Ovary (tissue), 9 donors: Measurements from ENCODE around the gene DNAJB9. TPM values are rescaled to one million over a fixed set of nuclear protein-coding genes. Genes with fewer than 3 reads are reported as not detected.
A peak's percentile ranks its signal among the peaks of the same experiment; 100 is the strongest.

Experiments used
- DNase-seq, 5 donors: peaks; one replicate each; pipeline ENCODE4 v3.0.0-alpha.2; 2019 to 2020
- H3K27ac ChIP-seq, 2 donors: fragments of 200-600 bp; one replicate each; pipeline versions ENCODE4 v1.5.1 to v1.8.0; 2019 to 2022
- H3K27me3 ChIP-seq: fragments of 200-600 bp; one replicate; pipeline ENCODE4 v1.8.0; 2022
- H3K36me3 ChIP-seq: fragments of 200-600 bp; sonication (generic); one replicate; pipeline ENCODE4 v1.5.1; 2019
- H3K4me1 ChIP-seq: one replicate; pipeline ENCODE4 v1.8.1; 2013; ENCODE audit warnings: mild to moderate bottlenecking, moderate library complexity; ENCODE audit not compliant: insufficient read depth
- H3K4me3 ChIP-seq: fragments of 200-600 bp; sonication (generic); one replicate; pipeline ENCODE4 v1.5.1; 2017
- H3K9me3 ChIP-seq, 2 donors: fragments of 200-600 bp in 1 of 2; sonication (generic) in 1 of 2; one replicate each; pipeline versions ENCODE4 v1.5.1 to v1.8.1; 2013 to 2019; ENCODE audit warnings: mild to moderate bottlenecking in 1 of 2, moderate library complexity in 1 of 2
- EP300 ChIP-seq: sonication (generic); formaldehyde crosslinking; IDR thresholded peaks from one replicate; pipeline ENCODE4 v1.6.1; 2017; ENCODE audit warnings: antibody characterized with exemption
- POLR2A ChIP-seq: fragments of 450-650 bp; IDR thresholded peaks from one replicate; pipeline ENCODE4 v1.6.1; 2017; ENCODE audit warnings: antibody characterized with exemption, mild to moderate bottlenecking, moderate library complexity
- whole genome bisulfite sequencing, 3 donors: extraction: QIAGEN DNeasy Blood & Tissue Kit in 1 of 3; methylation state at CpG; one replicate each; pipeline versions ENCODE4 v1.1.5 to v1.1.7; 2013 to 2017; 5-methylcytosine and 5-hydroxymethylcytosine counted together
- intact Hi-C, 4 donors: fragments of 100-400 bp; cut with DNase I; formaldehyde crosslinking; loops; one replicate each; pipeline versions ENCODE4 v1.11.0 to v1.15.1; 2022 to 2023
- polyA plus RNA-seq, 2 donors: library from polyadenylated mRNA; stranded (reverse); fragments of 200-250 nt in 1 of 2; fragments of 350-450 nt in 1 of 2; fragmentation: Illumina TruSeq in 1 of 2; extraction: RNeasy Lipid Tissue Mini Kit (QIAGEN cat#74804) in 1 of 2; gene quantifications; one replicate each; pipeline ENCODE4 v1.2.3, GENCODE V29; 2013 to 2014
- total RNA-seq, 7 donors: library from RNA; depleted of rRNA in 2 of 7; stranded (reverse); fragments of >200 nt in 2 of 7; fragmentation: NEBNext Ultra II Directional in 3 of 7; extraction: Animal tissue kit (Norgen Biotek cat#: 25700) in 3 of 7; gene quantifications; one replicate each; pipeline versions ENCODE4 v1.1.0 to v1.2.4, GENCODE V29; 2016 to 2023
- TF ChIP-seq, protein P1 (sequence below), 3 donors: fragments of 450-650 bp in 2 of 3; fragments of 200-600 bp in 1 of 3; IDR thresholded peaks; one replicate each; pipeline versions ENCODE4 v1.5.1 to v1.8.0; 2016 to 2022; ENCODE audit warnings: antibody characterized with exemption in 3 of 3, mild to moderate bottlenecking in 1 of 3
- donor health status: DM: no; HTN: no; CAD: no; lungs with moderate emphysema.
- donor health status: DM: no; HTN: no; CAD: no.
- donor health status: Bipolar disorder and iron deficiency.
- donor health status: DM: yes; HTN: yes; CAD: no.
- donor health status: DM: no; HTN: no; CAD: no.
- donor health status: DM: yes; HTN: yes; CAD: no.

Gene DNAJB9
- total and polyA plus RNA-seq, 9 donors, result 17.5 to 44.2 (median 24.0) TPM

DNA sequence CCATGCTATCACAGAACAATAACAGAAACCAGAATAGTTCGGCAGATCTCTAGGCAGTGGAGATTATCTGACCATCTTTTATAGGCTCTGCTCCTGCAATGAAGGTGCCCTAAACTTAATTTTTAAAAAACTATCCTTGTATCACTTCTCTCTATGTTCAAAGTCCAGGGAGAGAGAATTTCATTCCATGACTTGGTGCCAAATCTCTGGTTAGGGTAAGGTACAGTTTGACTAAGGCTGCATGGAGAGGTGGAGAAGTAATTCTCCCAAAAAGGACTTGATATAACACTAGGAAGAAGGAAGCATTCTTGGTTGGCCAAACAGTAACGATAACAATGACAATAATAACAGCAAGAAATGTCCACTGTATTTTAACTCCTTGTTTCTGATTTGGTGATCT lies 40.0 kb downstream of the DNAJB9 start:
- H3K4me1 ChIP-seq, result no peaks in the 10 kb centered on the region
- no peaks in the 10 kb centered on the region for H3K9me3 ChIP-seq
- intact Hi-C loops, result no loop called here
- H3K36me3 ChIP-seq, result no peaks in the 10 kb centered on the region
- H3K4me3 ChIP-seq, result no peak overlapping the region
- DNase-seq, result no peak
- WGBS, 3 donors, result 50 to 72% (median 52%) methylated on average over 2 of the region's 2 CpGs
- TF ChIP-seq EP300, result no peak
- TF ChIP-seq POLR2A, result no peak
- TF ChIP-seq, protein P1, sequence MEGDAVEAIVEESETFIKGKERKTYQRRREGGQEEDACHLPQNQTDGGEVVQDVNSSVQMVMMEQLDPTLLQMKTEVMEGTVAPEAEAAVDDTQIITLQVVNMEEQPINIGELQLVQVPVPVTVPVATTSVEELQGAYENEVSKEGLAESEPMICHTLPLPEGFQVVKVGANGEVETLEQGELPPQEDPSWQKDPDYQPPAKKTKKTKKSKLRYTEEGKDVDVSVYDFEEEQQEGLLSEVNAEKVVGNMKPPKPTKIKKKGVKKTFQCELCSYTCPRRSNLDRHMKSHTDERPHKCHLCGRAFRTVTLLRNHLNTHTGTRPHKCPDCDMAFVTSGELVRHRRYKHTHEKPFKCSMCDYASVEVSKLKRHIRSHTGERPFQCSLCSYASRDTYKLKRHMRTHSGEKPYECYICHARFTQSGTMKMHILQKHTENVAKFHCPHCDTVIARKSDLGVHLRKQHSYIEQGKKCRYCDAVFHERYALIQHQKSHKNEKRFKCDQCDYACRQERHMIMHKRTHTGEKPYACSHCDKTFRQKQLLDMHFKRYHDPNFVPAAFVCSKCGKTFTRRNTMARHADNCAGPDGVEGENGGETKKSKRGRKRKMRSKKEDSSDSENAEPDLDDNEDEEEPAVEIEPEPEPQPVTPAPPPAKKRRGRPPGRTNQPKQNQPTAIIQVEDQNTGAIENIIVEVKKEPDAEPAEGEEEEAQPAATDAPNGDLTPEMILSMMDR (IDR thresholded peaks at IDR 0.05), result no peak
- no peaks in the 10 kb centered on the region for H3K27me3 ChIP-seq
- no peak overlapping the region for H3K27ac ChIP-seq

DNA sequence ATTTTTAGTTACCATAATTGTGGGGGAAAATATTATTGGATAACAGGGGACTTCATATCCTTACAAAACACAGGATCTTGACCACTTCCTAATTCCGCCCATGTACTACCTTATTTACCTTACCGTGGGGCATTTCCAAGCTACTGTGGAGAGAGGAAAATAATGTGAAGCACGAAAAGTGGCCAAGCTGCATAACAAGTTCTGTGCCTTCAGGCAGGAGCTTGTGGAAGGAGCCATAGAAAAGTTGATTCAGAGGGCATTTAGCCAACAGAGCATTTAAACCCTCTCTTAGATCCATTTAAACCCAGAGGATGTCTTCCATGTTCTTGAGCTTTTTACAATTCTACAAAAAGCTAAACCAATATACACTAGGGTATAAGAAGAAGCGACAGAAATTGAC lies 41.6 kb downstream of the DNAJB9 start:
- TF ChIP-seq, protein P1 (IDR thresholded peaks at IDR 0.05), result no peak
- TF ChIP-seq POLR2A (no peak), EP300 (no peak)
- H3K27ac ChIP-seq, result no peak overlapping the region
- H3K9me3 ChIP-seq, result no peaks in the 10 kb centered on the region
- H3K36me3 ChIP-seq, result no peaks in the 10 kb centered on the region
- intact Hi-C loops, result no loop called here
- H3K27me3 ChIP-seq, result no peaks in the 10 kb centered on the region
- no peak for DNase-seq
- WGBS, 3 donors, result 73 to 87% (median 77%) methylated on average over 4 of the region's 4 CpGs
- H3K4me3 ChIP-seq, result no peak overlapping the region
- no peaks in the 10 kb centered on the region for H3K4me1 ChIP-seq

DNA sequence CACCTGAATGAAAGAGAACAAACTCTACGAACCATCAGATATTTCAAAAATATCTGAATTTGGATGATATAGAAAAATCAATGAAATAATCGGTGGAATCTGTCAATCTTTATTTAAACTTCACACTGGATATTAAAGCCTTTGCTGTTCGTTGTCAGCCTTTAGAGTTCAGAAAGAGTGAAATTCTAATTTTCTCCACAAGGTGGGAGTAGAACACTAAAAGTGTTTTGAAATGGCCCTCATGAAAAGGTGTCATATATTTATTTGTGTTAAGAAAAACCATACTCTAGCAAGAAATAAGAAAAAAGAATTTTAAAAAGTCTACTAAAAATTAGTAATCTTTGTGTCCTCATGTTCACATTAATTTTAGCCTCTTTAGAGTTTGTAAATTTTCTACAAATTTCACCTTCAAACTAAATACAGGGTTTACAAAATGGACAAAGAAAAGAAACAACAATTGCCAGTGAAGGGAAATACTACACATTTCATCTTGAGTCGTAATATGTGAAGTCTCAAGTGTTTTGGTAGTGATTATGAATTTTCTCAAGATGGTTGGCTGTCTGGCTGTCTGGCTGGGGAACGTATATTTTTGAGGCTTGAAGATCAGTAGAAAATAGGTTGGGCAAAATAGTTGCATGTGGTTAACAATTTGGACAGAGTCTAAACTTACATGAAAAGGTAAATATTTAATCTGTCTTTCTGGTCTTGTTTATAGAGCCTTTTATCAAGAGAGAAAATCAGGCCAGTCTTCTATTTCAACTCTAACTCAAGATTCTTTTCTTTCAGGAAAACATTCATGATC lies 43.7 kb downstream of the DNAJB9 start:
- TF ChIP-seq POLR2A (no peak), EP300 (no peak)
- TF ChIP-seq, protein P1 (IDR thresholded peaks at IDR 0.05), result peak; percentile 13 to 47 (median 33)
- intact Hi-C loops, result no loop called here
- H3K9me3 ChIP-seq, result no peaks in the 10 kb centered on the region
- no peaks in the 10 kb centered on the region for H3K27me3 ChIP-seq
- WGBS, 3 donors, result 22 to 30% (median 22%) methylated on average over 5 of the region's 5 CpGs
- no peaks in the 10 kb centered on the region for H3K4me1 ChIP-seq
- DNase-seq, result no peak
- H3K27ac ChIP-seq, result no peak overlapping the region
- no peak overlapping the region for H3K4me3 ChIP-seq
- H3K36me3 ChIP-seq, result no peaks in the 10 kb centered on the region

- 82 to 90% (median 90%) methylated on average over 4 of the region's 4 CpGs for WGBS, 3 donors
- Histone ChIP-seq H3K4me3 (no peak overlapping the region), H3K9me3 (no peaks in the 10 kb centered on the region), H3K4me1 (no peaks in the 10 kb centered on the region), H3K36me3 (no peaks in the 10 kb centered on the region), H3K27ac (no peak overlapping the region), H3K27me3 (no peaks in the 10 kb centered on the region)
- TF ChIP-seq EP300 (no peak), POLR2A (no peak)
- TF ChIP-seq, protein P1 (IDR thresholded peaks at IDR 0.05), result no peak
- no peak for DNase-seq
- intact Hi-C loops, result no loop called here
These were observed 44.3 kb downstream of the DNAJB9 start for GRCh38 chr7:108613949-108614381.
